A673 (cell line): ENCODE data around the gene FTSJ3.

Source experiments
- CTCF ChIP-seq: fragments of 300-800, 200-600 bp; sonication (generic); conservative IDR thresholded peaks from 2 replicates; pipeline ENCODE4 v1.5.1; 2017; ENCODE audit warnings: low read depth, mild to moderate bottlenecking, antibody characterized with exemption, low read length, moderate library complexity, mixed read lengths
- EZH2 ChIP-seq: fragments of 200-600 bp; sonication (generic); IDR thresholded peaks from 2 replicates; pipeline ENCODE4 v1.6.1; 2017; ENCODE audit warnings: borderline replicate concordance, low read depth, mild to moderate bottlenecking, mixed read lengths, antibody characterized with exemption, low read length; ENCODE audit not compliant: poor library complexity, severe bottlenecking

- TF ChIP-seq CTCF (no peak), EZH2 (no peak)
Observed at GRCh38 chr17:63772801-63773271, 54.6 kb downstream of the FTSJ3 start.
